ENCODE measurements around the gene SLC66A2.

SLC66A2 gene

GRCh38 chr18:79948719-79949411 lies 2.6 kb downstream of the SLC66A2 start:
- no peak for TF ChIP-seq ZFX (IDR thresholded peaks at IDR 0.05)
- no peak for TF ChIP-seq CTCF (conservative IDR thresholded peaks at IDR 0.05)
- no peak overlapping the region for H3K27ac ChIP-seq

GRCh38 chr18:79947881-79948610 lies 3.4 kb downstream of the SLC66A2 start:
- no peak for TF ChIP-seq ZFX (IDR thresholded peaks at IDR 0.05)
- no peak for TF ChIP-seq CTCF (conservative IDR thresholded peaks at IDR 0.05)
- H3K27ac ChIP-seq: no peak overlapping the region

GRCh38 chr18:79947054-79947755 lies 4.2 kb downstream of the SLC66A2 start:
- TF ChIP-seq CTCF (conservative IDR thresholded peaks at IDR 0.05) (no peak), ZFX (IDR thresholded peaks at IDR 0.05) (no peak)
- no peak overlapping the region for H3K27ac ChIP-seq

- no peak overlapping the region for H3K27ac ChIP-seq
- TF ChIP-seq CTCF (conservative IDR thresholded peaks at IDR 0.05): no peak
- no peak for TF ChIP-seq ZFX (IDR thresholded peaks at IDR 0.05)
Observed at GRCh38 chr18:79945118-79946042, 6.1 kb downstream of the SLC66A2 start.

GRCh38 chr18:79944746-79945117 lies 6.7 kb downstream of the SLC66A2 start:
- no peak overlapping the region for H3K27ac ChIP-seq

More at GRCh38 chr18:79944746-79945117, 6.7 kb downstream of the SLC66A2 start:
- TF ChIP-seq ZFX (IDR thresholded peaks at IDR 0.05) (no peak), CTCF (conservative IDR thresholded peaks at IDR 0.05) (no peak)

All from C4-2B (cell line).